Measurements from ENCODE around the gene SLC26A2. TPM values are rescaled to one million over a fixed set of nuclear protein-coding genes. Genes with fewer than 3 reads are reported as not detected.
"Not testable (repeated sequence)": the region's sequence is repeated elsewhere in the genome, so short reads cannot be mapped to it uniquely, and the experiment has no call there.

SLC26A2 gene
- total and polyA plus RNA-seq, 2 donors: 5.3 to 6.5 TPM

DNA sequence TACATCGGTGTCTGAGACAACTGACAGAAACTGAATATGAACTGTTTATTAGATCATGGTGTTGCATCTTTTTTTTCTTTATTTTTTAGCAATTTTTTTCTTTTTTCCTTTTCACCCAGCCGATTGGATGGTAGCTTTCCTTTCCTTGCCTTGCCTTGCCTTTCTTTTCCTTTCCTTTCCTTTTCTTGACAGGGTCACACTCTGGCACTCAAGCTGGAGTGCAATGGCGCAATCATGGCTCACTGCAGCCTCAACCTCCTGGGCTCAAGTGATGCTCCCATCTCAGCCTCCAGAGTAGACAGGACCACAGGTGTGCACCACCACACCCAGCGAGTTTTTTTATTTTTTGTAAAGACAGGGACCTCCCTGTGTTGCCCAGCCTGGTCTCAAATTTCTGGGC lies 18.8 kb upstream of the SLC26A2 start:
- no peak for DNase-seq (ENCODE audit: low read depth in 6 of 9, low spot score in 9 of 9)
- no peaks in the 10 kb centered on the region for H3K27me3 ChIP-seq (ENCODE audit: control insufficient read depth in 2 of 2, insufficient read depth in 1 of 2, low read length in 1 of 2)
- no peak overlapping the region for H3K4me3 ChIP-seq (ENCODE audit: low read length in 2 of 2)
- H3K9me3 ChIP-seq (ENCODE audit: control insufficient read depth in 2 of 2, insufficient read depth in 1 of 2, low read length in 1 of 2): peaks cover 0 to 1% of the 10 kb centered on the region in 2 donors
- no peaks in the 10 kb centered on the region for H3K36me3 ChIP-seq (ENCODE audit: control insufficient read depth in 2 of 2, insufficient read depth in 2 of 2, low read length in 1 of 2)
- H3K4me1 ChIP-seq (ENCODE audit: control insufficient read depth in 2 of 2, insufficient read depth in 2 of 2, low read length in 2 of 2): no peaks in the 10 kb centered on the region
- WGBS: 97% methylated on average over 4 of the region's 4 CpGs
- no peak overlapping the region for H3K27ac ChIP-seq (ENCODE audit: low read depth in 1 of 2, low read length in 1 of 2)

- Histone ChIP-seq H3K27ac (ENCODE audit: low read depth in 1 of 2, low read length in 1 of 2) (no peak overlapping the region), H3K9me3 (ENCODE audit: control insufficient read depth in 2 of 2, insufficient read depth in 1 of 2, low read length in 1 of 2) (peaks cover 0 to 1% of the 10 kb centered on the region in 2 donors), H3K36me3 (ENCODE audit: control insufficient read depth in 2 of 2, insufficient read depth in 2 of 2, low read length in 1 of 2) (no peaks in the 10 kb centered on the region), H3K4me1 (ENCODE audit: control insufficient read depth in 2 of 2, insufficient read depth in 2 of 2, low read length in 2 of 2) (no peaks in the 10 kb centered on the region), H3K27me3 (ENCODE audit: control insufficient read depth in 2 of 2, insufficient read depth in 1 of 2, low read length in 1 of 2) (no peaks in the 10 kb centered on the region), H3K4me3 (ENCODE audit: low read length in 2 of 2) (no peak overlapping the region)
- 97% methylated on average over 2 of the region's 2 CpGs for WGBS
- DNase-seq (ENCODE audit: low read depth in 6 of 9, low spot score in 9 of 9): no peak
These were observed 18.4 kb upstream of the SLC26A2 start for GRCh38 chr5:149942199-149942598.

GRCh38 chr5:149942741-149943169 lies 17.8 kb upstream of the SLC26A2 start:
- not testable (repeated sequence) for DNase-seq (ENCODE audit: low read depth in 6 of 9, low spot score in 9 of 9); H3K4me1 ChIP-seq (ENCODE audit: control insufficient read depth in 2 of 2, insufficient read depth in 2 of 2, low read length in 2 of 2); H3K27me3 ChIP-seq (ENCODE audit: control insufficient read depth in 2 of 2, insufficient read depth in 1 of 2, low read length in 1 of 2); H3K9me3 ChIP-seq (ENCODE audit: control insufficient read depth in 2 of 2, insufficient read depth in 1 of 2, low read length in 1 of 2); H3K27ac ChIP-seq (ENCODE audit: low read depth in 1 of 2, low read length in 1 of 2); H3K36me3 ChIP-seq (ENCODE audit: control insufficient read depth in 2 of 2, insufficient read depth in 2 of 2, low read length in 1 of 2); H3K4me3 ChIP-seq (ENCODE audit: low read length in 2 of 2)
- 93% methylated on average over 4 of the region's 4 CpGs for WGBS

GRCh38 chr5:149943177-149943949 lies 17.2 kb upstream of the SLC26A2 start:
- not testable (repeated sequence) for H3K4me1 ChIP-seq (ENCODE audit: control insufficient read depth in 2 of 2, insufficient read depth in 2 of 2, low read length in 2 of 2); H3K4me3 ChIP-seq (ENCODE audit: low read length in 2 of 2); H3K27ac ChIP-seq (ENCODE audit: low read depth in 1 of 2, low read length in 1 of 2); H3K36me3 ChIP-seq (ENCODE audit: control insufficient read depth in 2 of 2, insufficient read depth in 2 of 2, low read length in 1 of 2); H3K27me3 ChIP-seq (ENCODE audit: control insufficient read depth in 2 of 2, insufficient read depth in 1 of 2, low read length in 1 of 2); DNase-seq (ENCODE audit: low read depth in 6 of 9, low spot score in 9 of 9); H3K9me3 ChIP-seq (ENCODE audit: control insufficient read depth in 2 of 2, insufficient read depth in 1 of 2, low read length in 1 of 2)
- WGBS: 97% methylated on average over 6 of the region's 6 CpGs

DNA sequence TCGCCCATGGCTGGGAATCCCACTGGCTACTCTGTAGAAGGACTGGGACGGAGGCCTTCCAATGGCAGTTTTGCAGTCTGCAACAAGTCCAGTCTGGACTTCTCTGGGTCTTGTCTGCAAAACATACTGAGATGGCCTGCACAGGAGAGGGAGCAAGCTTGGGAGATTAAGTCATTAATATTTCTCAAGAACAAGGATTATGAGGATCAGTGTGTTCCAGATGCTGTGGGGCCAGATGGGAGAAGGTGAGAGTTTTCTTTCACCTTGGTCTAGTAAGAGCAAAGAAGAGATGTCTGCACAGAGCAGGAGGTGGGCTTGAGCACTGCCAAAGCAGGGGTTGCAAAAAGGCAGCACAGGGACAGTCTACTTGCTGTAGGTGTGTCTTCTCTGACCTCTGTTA lies 15.9 kb upstream of the SLC26A2 start, which contains the start of gene PDE6A:
Gene PDE6A, minus strand, starts transcription at position 128 of the 400 bp plus-strand sequence. Its CDS starts 120 bp downstream, at position 8.
- DNase-seq (ENCODE audit: low read depth in 6 of 9, low spot score in 9 of 9): no peak
- no peaks in the 10 kb centered on the region for H3K36me3 ChIP-seq (ENCODE audit: control insufficient read depth in 2 of 2, insufficient read depth in 2 of 2, low read length in 1 of 2)
- peaks cover 0 to 1% of the 10 kb centered on the region in 2 donors for H3K9me3 ChIP-seq (ENCODE audit: control insufficient read depth in 2 of 2, insufficient read depth in 1 of 2, low read length in 1 of 2)
- WGBS: 100% methylated on average over 2 of the region's 2 CpGs
- H3K27me3 ChIP-seq (ENCODE audit: control insufficient read depth in 2 of 2, insufficient read depth in 1 of 2, low read length in 1 of 2): no peaks in the 10 kb centered on the region
- H3K4me1 ChIP-seq (ENCODE audit: control insufficient read depth in 2 of 2, insufficient read depth in 2 of 2, low read length in 2 of 2): no peaks in the 10 kb centered on the region
- no peak within 1 kb of the TSS for H3K27ac ChIP-seq (ENCODE audit: low read depth in 1 of 2, low read length in 1 of 2)
- no peak within 1 kb of the TSS for H3K4me3 ChIP-seq (ENCODE audit: low read length in 2 of 2)

DNA sequence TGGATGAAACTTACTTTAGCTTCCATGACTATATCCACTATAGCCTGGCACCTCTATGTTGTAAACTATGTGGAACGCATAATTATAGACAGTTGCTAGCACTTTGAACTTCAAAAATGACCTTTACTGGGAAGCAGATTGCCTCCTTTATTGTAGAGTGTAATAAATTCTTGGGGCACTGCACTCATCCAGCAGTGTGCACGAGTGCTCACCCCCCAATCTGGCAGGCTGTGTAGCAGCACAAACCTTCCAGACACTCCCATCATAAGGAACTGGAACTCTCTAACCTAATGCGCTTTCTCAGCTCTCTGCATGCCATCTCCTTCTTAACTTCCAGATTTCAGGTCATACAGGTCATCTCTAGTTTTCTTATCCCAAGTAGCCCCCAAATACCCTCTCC lies 14.4 kb upstream of the SLC26A2 start:
- Histone ChIP-seq H3K27me3 (ENCODE audit: control insufficient read depth in 2 of 2, insufficient read depth in 1 of 2, low read length in 1 of 2) (no peaks in the 10 kb centered on the region), H3K36me3 (ENCODE audit: control insufficient read depth in 2 of 2, insufficient read depth in 2 of 2, low read length in 1 of 2) (no peaks in the 10 kb centered on the region), H3K4me3 (ENCODE audit: low read length in 2 of 2) (no peak overlapping the region), H3K9me3 (ENCODE audit: control insufficient read depth in 2 of 2, insufficient read depth in 1 of 2, low read length in 1 of 2) (peaks cover 0 to 1% of the 10 kb centered on the region in 2 donors), H3K27ac (ENCODE audit: low read depth in 1 of 2, low read length in 1 of 2) (no peak overlapping the region), H3K4me1 (ENCODE audit: control insufficient read depth in 2 of 2, insufficient read depth in 2 of 2, low read length in 2 of 2) (no peaks in the 10 kb centered on the region)
- 95% methylated on average over 3 of the region's 3 CpGs for WGBS
- DNase-seq (ENCODE audit: low read depth in 6 of 9, low spot score in 9 of 9): no peak

- Histone ChIP-seq H3K4me1 (ENCODE audit: control insufficient read depth in 2 of 2, insufficient read depth in 2 of 2, low read length in 2 of 2) (no peaks in the 10 kb centered on the region), H3K27ac (ENCODE audit: low read depth in 1 of 2, low read length in 1 of 2) (no peak overlapping the region), H3K9me3 (ENCODE audit: control insufficient read depth in 2 of 2, insufficient read depth in 1 of 2, low read length in 1 of 2) (peaks cover 0 to under 1% of the 10 kb centered on the region in 2 donors), H3K27me3 (ENCODE audit: control insufficient read depth in 2 of 2, insufficient read depth in 1 of 2, low read length in 1 of 2) (no peaks in the 10 kb centered on the region), H3K4me3 (ENCODE audit: low read length in 2 of 2) (no peak overlapping the region), H3K36me3 (ENCODE audit: control insufficient read depth in 2 of 2, insufficient read depth in 2 of 2, low read length in 1 of 2) (no peaks in the 10 kb centered on the region)
- WGBS: 96% methylated on average over 5 of the region's 5 CpGs
- DNase-seq (ENCODE audit: low read depth in 6 of 9, low spot score in 9 of 9): no peak
These were observed 11.6 kb upstream of the SLC26A2 start for GRCh38 chr5:149948993-149949392.

- no peak overlapping the region for H3K27ac ChIP-seq (ENCODE audit: low read depth in 1 of 2, low read length in 1 of 2)
- no peaks in the 10 kb centered on the region for H3K9me3 ChIP-seq (ENCODE audit: control insufficient read depth in 2 of 2, insufficient read depth in 1 of 2, low read length in 1 of 2)
- DNase-seq (ENCODE audit: low read depth in 6 of 9, low spot score in 9 of 9): no peak
- H3K4me3 ChIP-seq (ENCODE audit: low read length in 2 of 2): no peak overlapping the region
- no peaks in the 10 kb centered on the region for H3K36me3 ChIP-seq (ENCODE audit: control insufficient read depth in 2 of 2, insufficient read depth in 2 of 2, low read length in 1 of 2)
- WGBS: 87% methylated on average over 6 of the region's 6 CpGs
- H3K27me3 ChIP-seq (ENCODE audit: control insufficient read depth in 2 of 2, insufficient read depth in 1 of 2, low read length in 1 of 2): no peaks in the 10 kb centered on the region
- no peaks in the 10 kb centered on the region for H3K4me1 ChIP-seq (ENCODE audit: control insufficient read depth in 2 of 2, insufficient read depth in 2 of 2, low read length in 2 of 2)
These were observed 9.3 kb upstream of the SLC26A2 start for GRCh38 chr5:149951138-149951749.

GRCh38 chr5:149953436-149954121 lies 7.0 kb upstream of the SLC26A2 start:
- WGBS: 96% methylated on average over 9 of the region's 9 CpGs
- DNase-seq (ENCODE audit: low read depth in 6 of 9, low spot score in 9 of 9): no peak
- Histone ChIP-seq H3K9me3 (ENCODE audit: control insufficient read depth in 2 of 2, insufficient read depth in 1 of 2, low read length in 1 of 2) (no peaks in the 10 kb centered on the region), H3K4me3 (ENCODE audit: low read length in 2 of 2) (no peak overlapping the region), H3K27me3 (ENCODE audit: control insufficient read depth in 2 of 2, insufficient read depth in 1 of 2, low read length in 1 of 2) (no peaks in the 10 kb centered on the region), H3K36me3 (ENCODE audit: control insufficient read depth in 2 of 2, insufficient read depth in 2 of 2, low read length in 1 of 2) (no peaks in the 10 kb centered on the region), H3K27ac (ENCODE audit: low read depth in 1 of 2, low read length in 1 of 2) (no peak overlapping the region), H3K4me1 (ENCODE audit: control insufficient read depth in 2 of 2, insufficient read depth in 2 of 2, low read length in 2 of 2) (no peaks in the 10 kb centered on the region)

Data from thymus (tissue), 11 donors.